ENCODE results near the gene SYCP3.

Gene SYCP3

GRCh38 chr12:101779200-101779599, 39.9 kb upstream of the SYCP3 start:
- no peak for DNase-seq (ENCODE audit: low spot score)
- Histone ChIP-seq H3K9me3 (ENCODE audit: severe bottlenecking) (no peaks in the 10 kb centered on the region), H3K27me3 (ENCODE audit: insufficient read depth, poor library complexity, severe bottlenecking) (no peaks in the 10 kb centered on the region), H3K27ac (ENCODE audit: poor library complexity, severe bottlenecking) (no peak overlapping the region), H3K4me3 (ENCODE audit: severe bottlenecking) (no peak overlapping the region), H3K36me3 (ENCODE audit: low read depth) (0 out of 2 replicates have a peak, but pooled peaks cover 3% of the 10 kb centered on the region), H3K4me1 (ENCODE audit: insufficient read depth, poor library complexity, severe bottlenecking) (no peaks in the 10 kb centered on the region)
- no peak for TF ChIP-seq CTCF (IDR thresholded peaks at IDR 0.05; ENCODE audit: poor library complexity, severe bottlenecking)
- ATAC-seq (ENCODE audit: low read depth), result no peak

DNA sequence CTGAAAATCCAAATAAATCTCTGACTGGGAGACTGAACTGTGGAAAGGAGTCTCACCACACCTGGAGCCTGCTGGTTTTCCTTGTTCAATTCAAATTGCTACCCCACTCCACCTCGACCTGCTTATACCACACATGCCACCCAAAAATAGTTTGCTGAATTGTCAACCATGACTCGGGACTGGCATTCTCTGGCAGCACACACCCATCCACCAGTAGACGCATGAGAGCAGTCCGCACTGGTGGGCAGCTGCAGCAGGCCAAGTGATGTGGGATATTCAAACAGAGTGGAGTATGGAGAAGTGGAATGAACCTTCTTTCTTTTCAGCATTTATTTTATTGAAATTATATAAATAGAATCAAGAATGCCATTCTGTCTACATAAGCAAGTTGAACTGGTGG, 38.7 kb upstream of the SYCP3 start:
- H3K4me1 ChIP-seq (ENCODE audit: insufficient read depth, poor library complexity, severe bottlenecking), result no peaks in the 10 kb centered on the region
- no peak for DNase-seq (ENCODE audit: low spot score)
- H3K4me3 ChIP-seq (ENCODE audit: severe bottlenecking), result no peak overlapping the region
- H3K27ac ChIP-seq (ENCODE audit: poor library complexity, severe bottlenecking), result no peak overlapping the region
- H3K27me3 ChIP-seq (ENCODE audit: insufficient read depth, poor library complexity, severe bottlenecking), result no peaks in the 10 kb centered on the region
- H3K36me3 ChIP-seq (ENCODE audit: low read depth), result 0 out of 2 replicates have a peak, but pooled peaks cover 7% of the 10 kb centered on the region
- TF ChIP-seq CTCF (IDR thresholded peaks at IDR 0.05; ENCODE audit: poor library complexity, severe bottlenecking), result no peak
- H3K9me3 ChIP-seq (ENCODE audit: severe bottlenecking), result no peaks in the 10 kb centered on the region
- no peak for ATAC-seq (ENCODE audit: low read depth)

DNA sequence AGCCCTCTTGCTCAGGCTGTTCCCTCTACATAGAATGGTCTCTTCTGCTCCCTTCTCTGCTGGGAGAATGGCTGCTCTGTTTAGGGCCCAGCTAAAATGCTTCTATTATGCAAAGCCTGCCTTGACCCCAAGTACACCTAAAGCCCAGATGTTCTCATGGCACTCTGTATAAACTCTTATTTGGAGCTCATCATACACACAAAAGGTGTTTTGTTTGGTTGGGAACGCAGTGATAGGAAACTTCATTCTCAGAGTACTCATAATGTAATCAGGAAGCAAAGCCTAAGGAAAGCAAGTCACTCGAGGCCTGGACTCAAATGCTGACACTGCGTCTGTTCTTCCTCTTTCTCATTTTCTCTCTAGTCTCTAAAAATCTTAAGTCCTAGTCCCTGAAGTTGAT, 38.2 kb upstream of the SYCP3 start:
- no peak overlapping the region for H3K4me3 ChIP-seq (ENCODE audit: severe bottlenecking)
- H3K27me3 ChIP-seq (ENCODE audit: insufficient read depth, poor library complexity, severe bottlenecking), result no peaks in the 10 kb centered on the region
- ATAC-seq (ENCODE audit: low read depth) (no peak), DNase-seq (ENCODE audit: low spot score) (no peak)
- H3K4me1 ChIP-seq (ENCODE audit: insufficient read depth, poor library complexity, severe bottlenecking), result no peaks in the 10 kb centered on the region
- 0 out of 2 replicates have a peak, but pooled peaks cover 7% of the 10 kb centered on the region for H3K36me3 ChIP-seq (ENCODE audit: low read depth)
- TF ChIP-seq CTCF (IDR thresholded peaks at IDR 0.05; ENCODE audit: poor library complexity, severe bottlenecking), result no peak
- no peak overlapping the region for H3K27ac ChIP-seq (ENCODE audit: poor library complexity, severe bottlenecking)
- H3K9me3 ChIP-seq (ENCODE audit: severe bottlenecking), result no peaks in the 10 kb centered on the region

- H3K27ac ChIP-seq (ENCODE audit: poor library complexity, severe bottlenecking), result no peak overlapping the region
- ATAC-seq (ENCODE audit: low read depth), result no peak
- no peak overlapping the region for H3K4me3 ChIP-seq (ENCODE audit: severe bottlenecking)
- no peaks in the 10 kb centered on the region for H3K4me1 ChIP-seq (ENCODE audit: insufficient read depth, poor library complexity, severe bottlenecking)
- no peak for DNase-seq (ENCODE audit: low spot score)
- no peak for TF ChIP-seq CTCF (IDR thresholded peaks at IDR 0.05; ENCODE audit: poor library complexity, severe bottlenecking)
- H3K9me3 ChIP-seq (ENCODE audit: severe bottlenecking), result no peaks in the 10 kb centered on the region
- 0 out of 2 replicates have a peak, but pooled peaks cover 7% of the 10 kb centered on the region for H3K36me3 ChIP-seq (ENCODE audit: low read depth)
- H3K27me3 ChIP-seq (ENCODE audit: insufficient read depth, poor library complexity, severe bottlenecking), result no peaks in the 10 kb centered on the region
These were observed 36.6 kb upstream of the SYCP3 start for GRCh38 chr12:101775816-101776215.

DNA sequence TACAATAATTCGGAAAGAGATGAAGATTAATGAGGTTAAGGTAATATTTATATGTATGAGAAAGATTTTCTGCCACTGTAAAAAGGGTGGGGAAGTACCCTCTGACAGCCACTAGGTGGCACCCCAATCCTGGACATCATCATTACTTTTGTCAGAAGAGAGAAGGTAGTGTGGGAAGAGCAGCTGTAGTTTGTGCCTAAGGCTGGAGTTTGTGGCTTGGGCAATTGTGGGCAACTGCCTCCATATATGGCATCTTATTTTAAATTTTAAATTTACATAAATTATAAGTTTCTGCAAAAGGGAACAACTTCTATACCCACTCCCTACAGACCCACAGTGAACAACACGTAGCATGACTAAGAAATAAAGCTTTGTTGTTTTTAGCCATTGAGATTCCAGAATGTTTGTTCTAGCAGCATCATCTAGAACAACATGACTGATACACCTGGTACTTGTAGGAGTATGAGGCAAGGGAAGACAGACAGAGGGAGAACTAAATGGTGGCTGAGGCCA, 34.4 kb upstream of the SYCP3 start:
- ATAC-seq (ENCODE audit: low read depth) (peak; percentile 75), DNase-seq (ENCODE audit: low spot score) (no peak)
- H3K9me3 ChIP-seq (ENCODE audit: severe bottlenecking), result no peaks in the 10 kb centered on the region
- no peak overlapping the region for H3K4me3 ChIP-seq (ENCODE audit: severe bottlenecking)
- TF ChIP-seq CTCF (IDR thresholded peaks at IDR 0.05; ENCODE audit: poor library complexity, severe bottlenecking), result peak; percentile 93
- 0 out of 2 replicates have a peak, but pooled peaks cover 11% of the 10 kb centered on the region for H3K36me3 ChIP-seq (ENCODE audit: low read depth)
- no peaks in the 10 kb centered on the region for H3K27me3 ChIP-seq (ENCODE audit: insufficient read depth, poor library complexity, severe bottlenecking)
- H3K27ac ChIP-seq (ENCODE audit: poor library complexity, severe bottlenecking), result no peak overlapping the region
- no peaks in the 10 kb centered on the region for H3K4me1 ChIP-seq (ENCODE audit: insufficient read depth, poor library complexity, severe bottlenecking)

All from RWPE2 (cell line).